AG09319 (cell line): ENCODE measurements around the gene SMAP1.

Experiments
- DNase-seq: peaks from one replicate; pipeline ENCODE4 v3.0.0-alpha.2; 2010; ENCODE audit warnings: low read depth; ENCODE audit errors: extremely low read depth
- CTCF ChIP-seq: IDR thresholded peaks from 2 replicates; pipeline ENCODE4 v1.5.1; 2011; ENCODE audit warnings: low read depth, mild to moderate bottlenecking, inconsistent platforms, low read length, moderate library complexity

SMAP1 gene

GRCh38 chr6:70900047-70900446, 232.4 kb downstream of the SMAP1 start:
- TF ChIP-seq CTCF, result no peak
- DNase-seq, result no peak

- TF ChIP-seq CTCF, result no peak; the same call in 1 of the 2 replicates
- DNase-seq, result no peak
Observed at GRCh38 chr6:70901324-70901723, 233.6 kb downstream of the SMAP1 start.

- TF ChIP-seq CTCF, result no peak
- DNase-seq, result no peak
Observed at GRCh38 chr6:70903665-70904452, 236.2 kb downstream of the SMAP1 start.

GRCh38 chr6:70905742-70906141, 238.1 kb downstream of the SMAP1 start:
- no peak for TF ChIP-seq CTCF
- DNase-seq, result no peak
